Mucosa of stomach (tissue), 1 donor: Measurements from ENCODE around the gene NAV3.

Source experiments
- H3K27me3 ChIP-seq: one replicate; pipeline ENCODE4 v1.7.0; 2013; ENCODE audit warnings: mild to moderate bottlenecking, low read length; ENCODE audit not compliant: control insufficient read depth, insufficient read depth
- H3K36me3 ChIP-seq: one replicate; pipeline ENCODE4 v1.7.0; 2013; ENCODE audit warnings: low read length; ENCODE audit not compliant: control insufficient read depth, insufficient read depth
- H3K4me1 ChIP-seq: one replicate; pipeline ENCODE4 v1.7.0; 2013; ENCODE audit warnings: mild to moderate bottlenecking, low read length; ENCODE audit not compliant: control insufficient read depth, insufficient read depth
- H3K4me3 ChIP-seq: one replicate; pipeline ENCODE4 v1.7.0; 2013; ENCODE audit warnings: low read length
- H3K9ac ChIP-seq: one replicate; pipeline ENCODE4 v1.7.0; 2013; ENCODE audit warnings: mild to moderate bottlenecking, low read length, moderate library complexity
- H3K9me3 ChIP-seq: one replicate; pipeline ENCODE4 v1.7.0; 2013; ENCODE audit warnings: mild to moderate bottlenecking, low read length, moderate library complexity; ENCODE audit not compliant: control insufficient read depth
- donor health status: Pancreatic carcinoma.

NAV3 gene

GRCh38 chr12:77965790-77966189 lies 135.1 kb downstream of the NAV3 start:
- Histone ChIP-seq H3K4me1 (no peaks in the 10 kb centered on the region), H3K36me3 (no peaks in the 10 kb centered on the region), H3K9ac (no peak overlapping the region), H3K9me3 (no peaks in the 10 kb centered on the region), H3K27me3 (no peaks in the 10 kb centered on the region), H3K4me3 (no peak overlapping the region)

GRCh38 chr12:77968021-77968420 lies 137.3 kb downstream of the NAV3 start:
- Histone ChIP-seq H3K4me3 (no peak overlapping the region), H3K36me3 (no peaks in the 10 kb centered on the region), H3K9me3 (no peaks in the 10 kb centered on the region), H3K4me1 (no peaks in the 10 kb centered on the region), H3K27me3 (no peaks in the 10 kb centered on the region), H3K9ac (no peak overlapping the region)

- H3K9ac ChIP-seq, result no peak overlapping the region
- no peaks in the 10 kb centered on the region for H3K27me3 ChIP-seq
- no peaks in the 10 kb centered on the region for H3K4me1 ChIP-seq
Observed at GRCh38 chr12:77968571-77968970, 137.9 kb downstream of the NAV3 start.

DNA sequence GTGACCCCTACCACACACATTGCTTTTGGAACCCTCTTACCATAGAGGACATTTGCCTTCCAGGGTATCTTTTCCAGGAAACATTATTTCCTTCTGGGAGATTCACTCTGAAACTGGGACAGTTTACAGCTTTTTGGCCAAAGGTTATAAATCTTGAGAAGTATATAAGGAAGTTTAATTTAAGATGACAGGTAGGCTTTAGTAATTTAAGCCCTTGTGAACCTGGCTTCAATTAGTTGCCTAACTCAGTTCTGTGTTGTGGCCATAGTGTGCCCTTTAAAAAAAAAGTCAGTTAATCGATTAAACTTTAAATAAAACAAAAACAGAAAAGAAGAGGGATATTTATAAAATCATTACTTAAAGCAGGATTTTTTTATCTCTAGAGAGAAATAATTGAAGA lies 142.9 kb downstream of the NAV3 start:
- H3K9me3 ChIP-seq, result no peaks in the 10 kb centered on the region
- H3K4me1 ChIP-seq, result no peaks in the 10 kb centered on the region
- H3K9ac ChIP-seq, result no peak overlapping the region
- no peaks in the 10 kb centered on the region for H3K27me3 ChIP-seq
- H3K4me3 ChIP-seq, result no peak overlapping the region
- H3K36me3 ChIP-seq, result no peaks in the 10 kb centered on the region

More at GRCh38 chr12:77968571-77968970, 137.9 kb downstream of the NAV3 start:
- Histone ChIP-seq H3K4me3 (no peak overlapping the region), H3K9me3 (no peaks in the 10 kb centered on the region), H3K36me3 (no peaks in the 10 kb centered on the region)

- H3K4me3 ChIP-seq, result no peak overlapping the region
- H3K9me3 ChIP-seq, result no peaks in the 10 kb centered on the region
- no peaks in the 10 kb centered on the region for H3K4me1 ChIP-seq
- H3K36me3 ChIP-seq, result no peaks in the 10 kb centered on the region
- H3K27me3 ChIP-seq, result no peaks in the 10 kb centered on the region
- no peak overlapping the region for H3K9ac ChIP-seq
Observed at GRCh38 chr12:77974645-77975044, 144.0 kb downstream of the NAV3 start.

DNA sequence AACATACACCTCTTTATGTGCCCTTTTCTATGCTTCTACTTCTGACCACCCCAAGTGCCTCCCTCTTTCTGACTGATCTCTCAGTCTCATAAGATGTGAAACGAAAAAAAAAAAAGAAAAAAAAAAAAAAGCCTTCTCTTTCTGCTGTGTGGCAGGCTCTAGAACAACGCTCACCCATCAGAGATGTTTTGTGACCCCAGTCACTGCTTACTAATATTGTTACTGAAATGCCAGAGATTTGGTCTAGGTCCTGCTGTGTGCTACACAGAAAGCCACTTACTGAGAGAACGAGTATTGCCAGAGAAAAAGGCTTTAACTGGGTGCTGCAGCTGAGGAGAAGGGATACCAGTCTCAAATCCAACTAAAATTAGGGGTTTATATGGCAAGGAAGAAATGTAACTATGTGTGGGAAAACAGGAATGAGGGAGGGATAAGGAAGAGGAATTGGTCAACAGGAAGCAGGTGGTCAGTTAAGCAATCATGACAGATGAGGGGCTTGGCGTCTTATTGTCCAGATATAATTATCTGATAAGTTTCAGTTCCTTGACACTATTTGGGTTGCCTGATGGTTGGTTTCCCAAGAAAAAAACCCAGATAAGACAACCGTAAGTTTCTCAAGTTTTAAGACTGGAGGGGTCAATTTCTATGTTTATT lies 149.0 kb downstream of the NAV3 start:
- Histone ChIP-seq H3K9ac (no peak overlapping the region), H3K4me3 (no peak overlapping the region), H3K4me1 (no peaks in the 10 kb centered on the region), H3K36me3 (no peaks in the 10 kb centered on the region), H3K27me3 (no peaks in the 10 kb centered on the region), H3K9me3 (no peaks in the 10 kb centered on the region)

DNA sequence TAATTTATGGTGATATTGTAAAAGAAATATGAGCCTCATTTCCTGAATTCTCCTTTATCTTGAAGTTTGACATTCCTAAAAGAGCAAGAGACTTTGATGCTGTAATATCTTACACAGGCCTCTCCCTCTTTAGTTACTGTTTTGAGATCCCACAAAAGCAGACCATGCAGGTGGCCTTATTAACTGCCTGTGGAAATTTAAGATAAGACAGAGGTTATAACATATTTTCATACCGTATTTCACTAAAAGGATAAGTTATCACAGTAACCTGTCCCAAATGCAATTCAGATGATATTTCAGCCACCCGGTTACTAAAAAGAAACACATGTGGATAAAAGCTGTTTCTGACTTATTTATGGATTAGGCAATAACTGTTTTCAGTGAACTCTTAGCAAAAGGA lies 150.1 kb downstream of the NAV3 start:
- Histone ChIP-seq H3K4me1 (no peaks in the 10 kb centered on the region), H3K27me3 (no peaks in the 10 kb centered on the region), H3K9me3 (no peaks in the 10 kb centered on the region), H3K9ac (no peak overlapping the region), H3K4me3 (no peak overlapping the region), H3K36me3 (no peaks in the 10 kb centered on the region)

DNA sequence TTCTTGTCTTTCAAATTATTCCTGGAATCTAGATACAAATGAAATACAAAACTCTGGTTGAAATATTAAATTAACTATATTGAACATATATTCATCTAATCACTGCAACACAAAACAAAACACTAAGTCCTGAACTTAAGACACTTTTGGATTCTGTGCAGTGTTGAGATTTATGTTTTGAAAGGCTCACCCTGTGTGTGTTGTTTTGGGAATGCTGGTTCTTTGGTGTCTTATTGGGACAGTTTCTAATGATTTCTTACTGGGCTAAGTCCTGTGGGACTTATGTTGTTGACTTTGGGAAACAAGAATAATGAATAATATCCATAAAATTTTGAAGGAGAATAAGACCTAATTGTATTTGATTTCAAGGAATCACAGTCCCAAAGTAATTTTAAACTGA lies 153.2 kb downstream of the NAV3 start:
- no peaks in the 10 kb centered on the region for H3K27me3 ChIP-seq
- no peaks in the 10 kb centered on the region for H3K4me1 ChIP-seq
- no peak overlapping the region for H3K9ac ChIP-seq
- no peaks in the 10 kb centered on the region for H3K9me3 ChIP-seq
- no peaks in the 10 kb centered on the region for H3K36me3 ChIP-seq
- no peak overlapping the region for H3K4me3 ChIP-seq

GRCh38 chr12:77992760-77993159 lies 162.1 kb downstream of the NAV3 start:
- H3K36me3 ChIP-seq, result no peaks in the 10 kb centered on the region
- no peaks in the 10 kb centered on the region for H3K27me3 ChIP-seq
- no peak overlapping the region for H3K4me3 ChIP-seq
- H3K9ac ChIP-seq, result no peak overlapping the region
- H3K4me1 ChIP-seq, result no peaks in the 10 kb centered on the region
- no peaks in the 10 kb centered on the region for H3K9me3 ChIP-seq

DNA sequence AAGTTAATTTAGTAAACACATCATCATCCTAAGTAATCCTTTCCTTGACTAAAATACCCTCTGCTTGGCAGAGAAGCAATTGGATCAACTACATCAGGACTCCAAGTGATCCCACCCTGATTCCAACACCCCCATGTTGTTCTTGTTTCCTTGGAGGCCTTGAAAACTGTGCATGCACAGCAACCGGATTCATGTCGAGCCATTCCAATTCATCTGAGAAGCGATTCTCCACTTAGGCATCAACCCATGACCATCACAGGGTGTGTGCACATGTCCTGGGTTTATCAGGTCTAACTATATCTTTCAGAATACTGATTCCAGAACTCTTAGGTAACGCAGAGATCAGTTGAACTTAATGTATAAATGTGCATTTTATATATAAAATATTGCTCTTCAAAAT lies 163.0 kb downstream of the NAV3 start:
- Histone ChIP-seq H3K4me3 (no peak overlapping the region), H3K9ac (no peak overlapping the region), H3K27me3 (no peaks in the 10 kb centered on the region), H3K4me1 (no peaks in the 10 kb centered on the region), H3K9me3 (no peaks in the 10 kb centered on the region), H3K36me3 (no peaks in the 10 kb centered on the region)

DNA sequence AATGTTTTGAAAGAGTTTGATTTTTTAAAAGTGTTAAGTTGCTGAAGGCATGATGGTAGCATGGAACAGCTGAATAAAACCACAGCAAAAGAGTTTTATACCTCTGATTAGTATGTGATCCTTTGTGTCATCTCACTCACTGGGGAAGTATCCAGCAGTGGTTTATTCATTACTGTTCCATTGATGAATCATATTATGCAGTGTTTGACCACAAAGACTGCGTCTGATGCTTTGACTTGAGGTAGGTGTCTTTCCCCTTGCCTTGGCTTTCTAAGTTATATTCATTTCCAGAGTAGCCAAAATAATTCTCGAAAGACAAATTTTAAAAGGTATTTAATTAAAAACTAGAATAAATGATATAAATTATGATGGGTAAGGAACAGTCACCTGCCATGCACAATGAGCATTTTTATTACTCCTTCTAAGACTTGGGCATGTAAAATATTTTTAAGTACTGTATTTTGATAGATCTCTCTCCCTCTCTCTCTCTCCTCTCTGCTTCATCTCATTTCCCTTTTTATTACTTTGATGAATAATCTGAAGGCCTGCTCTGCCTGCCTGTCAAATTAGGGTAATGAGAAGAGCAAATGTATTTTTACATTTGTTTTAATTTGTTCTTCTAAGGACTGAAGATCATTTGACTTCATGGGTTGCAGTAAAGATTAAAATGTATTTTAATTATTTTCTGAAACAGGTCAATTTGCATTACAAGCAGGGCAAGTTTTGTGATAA lies 164.9 kb downstream of the NAV3 start:
- H3K9me3 ChIP-seq, result no peaks in the 10 kb centered on the region
- no peak overlapping the region for H3K4me3 ChIP-seq
- H3K27me3 ChIP-seq, result no peaks in the 10 kb centered on the region
- no peaks in the 10 kb centered on the region for H3K36me3 ChIP-seq
- no peak overlapping the region for H3K9ac ChIP-seq
- no peaks in the 10 kb centered on the region for H3K4me1 ChIP-seq

DNA sequence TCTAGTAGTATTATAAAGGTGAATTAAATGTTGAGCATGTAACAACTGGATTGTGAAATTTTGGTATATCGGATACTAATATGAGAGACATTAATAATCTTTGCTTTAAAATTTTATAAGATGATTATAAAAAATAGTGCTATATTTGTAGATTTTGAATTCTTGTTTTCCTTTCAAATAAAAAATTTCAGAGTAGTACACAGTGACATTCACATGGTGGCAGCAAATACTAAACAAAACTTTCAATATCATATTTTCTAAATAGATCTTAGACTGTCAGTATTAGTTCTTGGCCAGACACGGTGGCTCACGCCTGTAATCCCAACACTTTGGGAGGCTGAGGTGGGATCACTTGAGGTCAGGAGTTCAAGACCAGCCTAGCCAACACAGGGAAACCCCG lies 166.0 kb downstream of the NAV3 start:
- Histone ChIP-seq H3K9me3 (no peaks in the 10 kb centered on the region), H3K4me3 (no peak overlapping the region), H3K36me3 (no peaks in the 10 kb centered on the region), H3K9ac (no peak overlapping the region), H3K27me3 (no peaks in the 10 kb centered on the region), H3K4me1 (no peaks in the 10 kb centered on the region)
